Esophagus (tissue), 2 donors: ENCODE measurements around the gene PPP4R3B. TPM values are rescaled to one million over a fixed set of nuclear protein-coding genes. Genes with fewer than 3 reads are reported as not detected.
"Not testable (repeated sequence)": the region's sequence is repeated elsewhere in the genome, so short reads cannot be mapped to it uniquely, and the experiment has no call there.

Experiments used
- H3K27ac ChIP-seq, 2 donors: one replicate each; pipeline ENCODE4 v1.5.1; 2013; ENCODE audit warnings: low read depth in 2 of 2, mild to moderate bottlenecking in 2 of 2, inconsistent platforms in 1 of 2, low read length in 1 of 2, moderate library complexity in 1 of 2
- H3K27me3 ChIP-seq, 2 donors: one replicate each; pipeline ENCODE4 v1.6.1; 2013; ENCODE audit warnings: low read length in 2 of 2, control low read depth in 1 of 2, mild to moderate bottlenecking in 1 of 2; ENCODE audit not compliant: insufficient read depth in 2 of 2, control insufficient read depth in 1 of 2
- H3K36me3 ChIP-seq, 2 donors: one replicate each; pipeline ENCODE4 v1.6.1; 2013; ENCODE audit warnings: low read length in 1 of 2; ENCODE audit not compliant: control insufficient read depth in 2 of 2, insufficient read depth in 2 of 2
- H3K4me1 ChIP-seq, 2 donors: one replicate each; pipeline ENCODE4 v1.6.1; 2013; ENCODE audit warnings: low read length in 1 of 2; ENCODE audit not compliant: control insufficient read depth in 2 of 2, insufficient read depth in 2 of 2
- H3K4me3 ChIP-seq, 2 donors: one replicate each; pipeline ENCODE4 v1.5.1; 2013; ENCODE audit warnings: low read length in 2 of 2, mild to moderate bottlenecking in 2 of 2, low read depth in 1 of 2, moderate library complexity in 1 of 2
- H3K9me3 ChIP-seq, 2 donors: one replicate each; pipeline ENCODE4 v1.6.1; 2013; ENCODE audit warnings: mild to moderate bottlenecking in 2 of 2, low read depth in 1 of 2, low read length in 1 of 2, moderate library complexity in 1 of 2; ENCODE audit not compliant: control insufficient read depth in 2 of 2, insufficient read depth in 1 of 2
- WGBS, 2 donors: extraction: QIAGEN DNeasy Blood & Tissue Kit; methylation state at CpG; one replicate each; pipeline ENCODE4 v1.1.7; 2013; 5-methylcytosine and 5-hydroxymethylcytosine counted together
- polyA plus RNA-seq, 2 donors: library from polyadenylated mRNA; stranded (reverse); fragments of 200-250 nt; gene quantifications; one replicate each; pipeline ENCODE4 v1.2.3, GENCODE V29; 2013
- donor health status: healthy with polysubstance abuse.
- donor health status: Bipolar disorder and iron deficiency.

Gene PPP4R3B
- polyA plus RNA-seq, 2 donors: 20.9 to 21.8 TPM

GRCh38 chr2:55567298-55567697 lies 50.1 kb downstream of the PPP4R3B start:
- H3K4me1 ChIP-seq: no peaks in the 10 kb centered on the region
- peaks cover 6 to 7% of the 10 kb centered on the region in 2 donors for H3K36me3 ChIP-seq
- H3K9me3 ChIP-seq: no peaks in the 10 kb centered on the region
- H3K27ac ChIP-seq: no peak overlapping the region
- 93% methylated on average over 4 of the region's 4 CpGs for WGBS, 2 donors
- H3K4me3 ChIP-seq: no peak overlapping the region
- H3K27me3 ChIP-seq: no peaks in the 10 kb centered on the region

- Histone ChIP-seq H3K9me3 (no peaks in the 10 kb centered on the region), H3K4me3 (no peak overlapping the region), H3K4me1 (no peaks in the 10 kb centered on the region), H3K27ac (no peak overlapping the region), H3K36me3 (peaks cover 11 to 19% of the 10 kb centered on the region in 2 donors), H3K27me3 (no peaks in the 10 kb centered on the region)
- WGBS, 2 donors: 86 to 89% methylated on average over 1 of the region's 1 CpG
Measured at GRCh38 chr2:55565613-55566012, 51.8 kb downstream of the PPP4R3B start.

GRCh38 chr2:55560855-55561254 lies 56.6 kb downstream of the PPP4R3B start:
- WGBS, 2 donors: 97 to 100% methylated on average over 3 of the region's 3 CpGs

GRCh38 chr2:55556809-55557208 lies 60.6 kb downstream of the PPP4R3B start:
- no peaks in the 10 kb centered on the region for H3K4me1 ChIP-seq
- H3K4me3 ChIP-seq: no peak overlapping the region
- WGBS, 2 donors: 96 to 97% methylated on average over 9 of the region's 9 CpGs
- H3K36me3 ChIP-seq: peaks cover 11 to 18% of the 10 kb centered on the region in 2 donors
- H3K27me3 ChIP-seq: no peaks in the 10 kb centered on the region
- H3K27ac ChIP-seq: no peak overlapping the region
- no peaks in the 10 kb centered on the region for H3K9me3 ChIP-seq

More at GRCh38 chr2:55560855-55561254, 56.6 kb downstream of the PPP4R3B start:
- Histone ChIP-seq H3K4me1 (no peaks in the 10 kb centered on the region), H3K4me3 (no peak overlapping the region), H3K27me3 (no peaks in the 10 kb centered on the region), H3K9me3 (no peaks in the 10 kb centered on the region), H3K36me3 (peaks cover 11 to 20% of the 10 kb centered on the region in 2 donors), H3K27ac (no peak overlapping the region)

GRCh38 chr2:55555977-55556376 lies 61.4 kb downstream of the PPP4R3B start:
- no peaks in the 10 kb centered on the region for H3K27me3 ChIP-seq
- H3K9me3 ChIP-seq: no peaks in the 10 kb centered on the region
- no peak overlapping the region for H3K4me3 ChIP-seq
- no peaks in the 10 kb centered on the region for H3K4me1 ChIP-seq
- no peak overlapping the region for H3K27ac ChIP-seq
- H3K36me3 ChIP-seq: peaks cover 9 to 11% of the 10 kb centered on the region in 2 donors

GRCh38 chr2:55553321-55553720 lies 64.1 kb downstream of the PPP4R3B start:
- peaks cover 6 to 10% of the 10 kb centered on the region in 2 donors for H3K36me3 ChIP-seq
- H3K27ac ChIP-seq: no peak overlapping the region
- 95 to 96% methylated on average over 3 of the region's 3 CpGs for WGBS, 2 donors
- H3K4me3 ChIP-seq: no peak overlapping the region
- H3K9me3 ChIP-seq: no peaks in the 10 kb centered on the region
- no peaks in the 10 kb centered on the region for H3K4me1 ChIP-seq
- H3K27me3 ChIP-seq: no peaks in the 10 kb centered on the region

GRCh38 chr2:55550368-55551102 lies 66.9 kb downstream of the PPP4R3B start:
- H3K9me3 ChIP-seq: no peaks in the 10 kb centered on the region
- WGBS, 2 donors: 75 to 80% methylated on average over 4 of the region's 4 CpGs
- H3K4me1 ChIP-seq: no peaks in the 10 kb centered on the region
- peaks cover 0 to 3% of the 10 kb centered on the region in 2 donors for H3K36me3 ChIP-seq
- no peak overlapping the region for H3K4me3 ChIP-seq
- no peak overlapping the region for H3K27ac ChIP-seq
- no peaks in the 10 kb centered on the region for H3K27me3 ChIP-seq

GRCh38 chr2:55547679-55548078 lies 69.7 kb downstream of the PPP4R3B start:
- H3K4me1 ChIP-seq, H3K36me3 ChIP-seq, H3K4me3 ChIP-seq, H3K27me3 ChIP-seq, H3K27ac ChIP-seq, H3K9me3 ChIP-seq: not testable (repeated sequence)
- WGBS, 2 donors: 95 to 96% methylated on average over 8 of the region's 8 CpGs

GRCh38 chr2:55547001-55547400 lies 70.4 kb downstream of the PPP4R3B start:
- Histone ChIP-seq H3K4me1 (no peaks in the 10 kb centered on the region), H3K36me3 (peaks cover 0 to 2% of the 10 kb centered on the region in 2 donors), H3K9me3 (no peaks in the 10 kb centered on the region), H3K27ac (no peak overlapping the region), H3K4me3 (no peak overlapping the region), H3K27me3 (no peaks in the 10 kb centered on the region)
- 77 to 83% methylated on average over 1 of the region's 1 CpG for WGBS, 2 donors

- no peaks in the 10 kb centered on the region for H3K9me3 ChIP-seq
- H3K27me3 ChIP-seq: no peaks in the 10 kb centered on the region
- H3K4me3 ChIP-seq: no peak overlapping the region
- WGBS, 2 donors: 82 to 83% methylated on average over 6 of the region's 6 CpGs
- H3K27ac ChIP-seq: no peak overlapping the region
- H3K4me1 ChIP-seq: no peaks in the 10 kb centered on the region
- peaks cover 5 to 8% of the 10 kb centered on the region in 2 donors for H3K36me3 ChIP-seq
Measured at GRCh38 chr2:55530539-55531081, 86.8 kb downstream of the PPP4R3B start.
